NCI-H2171 treated with DMSO at 0.1 percent for 48 hours (cell line): Measurements from ENCODE around the gene SDK2.

Source experiments
- DNase-seq: peaks from one replicate; lab custom pipeline; 2025; lab: John Stamatoyannopoulos, UW

The SDK2 gene

GRCh38 chr17:73644145-73645049, at the start of gene SDK2:
Gene SDK2 (minus strand): TSS chr17:73644445. CDS start chr17:73644088, 357 bp downstream.
- DNase-seq: no peak

- DNase-seq: no peak
These were observed 48.8 kb upstream of the SDK2 start for GRCh38 chr17:73693071-73693470.

- DNase-seq: no peak
These were observed 47.1 kb upstream of the SDK2 start for GRCh38 chr17:73691321-73691766.

GRCh38 chr17:73690676-73691075, 46.4 kb upstream of the SDK2 start:
- no peak for DNase-seq

GRCh38 chr17:73689596-73690275, 45.5 kb upstream of the SDK2 start:
- no peak for DNase-seq

- DNase-seq: no peak
These were observed 42.7 kb upstream of the SDK2 start for GRCh38 chr17:73686961-73687360.

GRCh38 chr17:73686126-73686525, 41.9 kb upstream of the SDK2 start:
- DNase-seq: no peak

- no peak for DNase-seq
These were observed 39.9 kb upstream of the SDK2 start for GRCh38 chr17:73684183-73684582.

- DNase-seq: peak; percentile 50
These were observed 39.5 kb upstream of the SDK2 start for GRCh38 chr17:73683771-73684170.

- DNase-seq: no peak
These were observed 37.7 kb upstream of the SDK2 start for GRCh38 chr17:73681946-73682345.

- no peak for DNase-seq
These were observed 35.2 kb upstream of the SDK2 start for GRCh38 chr17:73679476-73679875.

- no peak for DNase-seq
These were observed 34.8 kb upstream of the SDK2 start for GRCh38 chr17:73678999-73679398.

- DNase-seq: no peak
These were observed 25.5 kb upstream of the SDK2 start for GRCh38 chr17:73669771-73670170.

GRCh38 chr17:73667181-73667959, 23.1 kb upstream of the SDK2 start:
- no peak for DNase-seq

- DNase-seq: no peak
These were observed 19.4 kb upstream of the SDK2 start for GRCh38 chr17:73663614-73664013.

- no peak for DNase-seq
These were observed 16.1 kb upstream of the SDK2 start for GRCh38 chr17:73660366-73660765.

GRCh38 chr17:73658821-73659515, 14.7 kb upstream of the SDK2 start:
- no peak for DNase-seq

- DNase-seq: peak; percentile 21
These were observed 13.3 kb upstream of the SDK2 start for GRCh38 chr17:73657473-73658116.

GRCh38 chr17:73654241-73654640, 10.0 kb upstream of the SDK2 start:
- DNase-seq: no peak

GRCh38 chr17:73653810-73654209, 9.6 kb upstream of the SDK2 start:
- no peak for DNase-seq

- DNase-seq: no peak
These were observed 8.7 kb upstream of the SDK2 start for GRCh38 chr17:73652886-73653480.
